MG63 (cell line): Measurements from ENCODE around the gene ATOH8. TPM values are rescaled to one million over a fixed set of nuclear protein-coding genes. Genes with fewer than 3 reads are reported as not detected.
"Not testable (repeated sequence)": the region's sequence is repeated elsewhere in the genome, so short reads cannot be mapped to it uniquely, and the experiment has no call there.

ENCODE experiments used
- DNase-seq: peaks from one replicate; pipeline ENCODE4 v3.0.0-alpha.2; 2020
- H3K27me3 ChIP-seq: fragments of 250-450 bp; sonication (Bioruptor Pico); 2 replicates; pipeline ENCODE4 v1.5.1; 2020; ENCODE audit warnings: mild to moderate bottlenecking, moderate library complexity
- H3K36me3 ChIP-seq: fragments of 250-450 bp; sonication (Bioruptor Pico); 2 replicates; pipeline ENCODE4 v1.5.1; 2020; ENCODE audit warnings: mild to moderate bottlenecking, moderate library complexity
- H3K4me3 ChIP-seq: fragments of 250-450 bp; sonication (Bioruptor Pico); 2 replicates; pipeline ENCODE4 v1.5.1; 2020; ENCODE audit warnings: mild to moderate bottlenecking, moderate library complexity
- H3K9me3 ChIP-seq: fragments of 250-450 bp; sonication (Bioruptor Pico); 2 replicates; pipeline ENCODE4 v1.5.1; 2020; ENCODE audit warnings: mild to moderate bottlenecking, moderate library complexity
- total RNA-seq: library from RNA; depleted of rRNA; stranded (reverse); fragments of >200 nt; shearing (Covaris generic); gene quantifications from 2 replicates; pipeline ENCODE4 v1.2.3, GENCODE V29; 2014; ENCODE audit warnings: low replicate concordance

ATOH8 gene
- total RNA-seq, 1 experiment from 2014 or later, result 43.5 TPM

- no peaks in the 10 kb centered on the region for H3K9me3 ChIP-seq
- no peaks in the 10 kb centered on the region for H3K36me3 ChIP-seq
- no peak for DNase-seq
- no peaks in the 10 kb centered on the region for H3K27me3 ChIP-seq
- no peak overlapping the region for H3K4me3 ChIP-seq
Measured at GRCh38 chr2:85810371-85811179, 56.8 kb downstream of the ATOH8 start.

DNA sequence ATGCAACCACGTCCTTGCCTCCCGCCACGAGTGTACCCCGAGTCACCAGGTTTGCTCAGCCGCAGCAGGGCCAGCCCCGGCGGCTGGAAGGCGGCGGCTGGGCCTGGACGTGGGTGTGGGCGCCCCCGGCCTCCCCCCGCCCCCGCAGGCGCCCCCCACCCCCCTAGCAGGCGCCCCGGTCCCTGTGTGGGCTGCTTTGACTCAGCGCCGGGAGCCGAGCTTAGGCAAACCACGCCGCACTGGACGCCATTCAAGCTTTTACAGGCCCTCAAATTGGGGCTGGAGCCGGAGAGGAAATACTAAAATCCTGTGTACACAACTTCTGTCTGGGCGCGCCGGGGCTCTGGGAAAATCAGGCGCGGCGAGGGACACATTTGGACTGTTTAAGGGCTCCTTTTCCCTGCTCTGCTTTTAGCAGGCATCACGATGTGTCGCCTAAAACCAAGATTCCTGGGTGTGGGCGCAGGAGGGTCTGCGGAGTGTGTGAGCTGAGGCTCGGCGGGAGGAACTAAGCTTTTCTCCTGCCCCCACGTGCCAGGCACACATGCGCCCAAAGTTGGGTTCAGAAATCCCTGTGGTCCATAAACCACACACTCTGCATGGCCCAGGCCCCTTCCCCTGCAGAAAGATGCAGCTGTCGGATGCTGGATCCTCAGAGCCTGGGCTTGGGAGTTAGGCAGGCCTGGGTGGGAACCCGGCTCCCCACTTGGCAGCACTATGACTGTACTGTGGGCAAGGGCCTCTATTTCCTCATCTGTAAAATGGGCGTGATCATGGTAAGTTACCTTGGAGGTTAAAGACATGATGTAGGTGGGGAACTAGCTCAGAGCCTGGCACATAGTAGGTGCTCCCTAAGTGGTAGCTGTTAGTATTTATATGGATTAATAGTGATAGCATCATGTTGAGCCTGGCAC is 57.6 kb downstream of the ATOH8 start:
- peak; percentile 89 for DNase-seq
- no peaks in the 10 kb centered on the region for H3K27me3 ChIP-seq
- no peak overlapping the region for H3K4me3 ChIP-seq
- H3K36me3 ChIP-seq, result no peaks in the 10 kb centered on the region
- no peaks in the 10 kb centered on the region for H3K9me3 ChIP-seq

DNA sequence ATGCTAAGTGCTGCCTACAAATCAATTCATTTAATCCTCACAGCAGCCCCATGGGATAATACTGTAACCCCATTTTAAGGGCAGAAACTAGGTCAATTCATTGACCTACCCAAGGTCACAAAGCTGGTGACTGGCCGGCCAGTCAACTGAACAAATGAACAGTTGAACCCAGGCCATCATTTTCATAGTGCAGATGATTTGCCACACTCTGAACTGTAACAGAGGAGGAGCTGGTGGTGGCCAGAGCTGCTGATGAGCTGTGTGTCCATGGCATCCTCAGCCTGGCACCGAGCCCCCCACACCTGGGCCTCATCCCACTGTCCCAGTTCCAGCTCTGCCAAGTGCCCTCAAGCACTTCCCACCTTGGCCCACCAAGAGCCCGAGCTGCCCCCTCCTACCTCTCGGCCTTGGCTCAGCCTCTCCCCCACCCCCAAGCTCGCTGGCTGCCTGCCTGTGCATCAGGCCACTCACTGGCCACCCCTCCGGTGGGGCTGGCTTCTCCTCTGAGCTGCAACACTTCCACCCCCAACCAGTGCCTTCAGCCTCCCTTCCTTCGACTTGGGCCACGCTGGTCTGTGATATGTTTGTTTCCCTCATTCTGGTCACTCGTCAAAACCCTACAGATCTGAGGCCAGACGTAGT is 58.4 kb downstream of the ATOH8 start:
- no peaks in the 10 kb centered on the region for H3K36me3 ChIP-seq
- H3K9me3 ChIP-seq, result no peaks in the 10 kb centered on the region
- no peaks in the 10 kb centered on the region for H3K27me3 ChIP-seq
- DNase-seq, result no peak
- no peak overlapping the region for H3K4me3 ChIP-seq

GRCh38 chr2:85813211-85813981 is 59.6 kb downstream of the ATOH8 start:
- no peaks in the 10 kb centered on the region for H3K9me3 ChIP-seq
- no peak overlapping the region for H3K4me3 ChIP-seq
- H3K36me3 ChIP-seq, result no peaks in the 10 kb centered on the region
- DNase-seq, result no peak
- no peaks in the 10 kb centered on the region for H3K27me3 ChIP-seq

- H3K9me3 ChIP-seq, result no peaks in the 10 kb centered on the region
- H3K36me3 ChIP-seq, result no peaks in the 10 kb centered on the region
- no peaks in the 10 kb centered on the region for H3K27me3 ChIP-seq
- peak; percentile 82 for DNase-seq
- H3K4me3 ChIP-seq, result no peak overlapping the region
Measured at GRCh38 chr2:85813982-85814801, 60.4 kb downstream of the ATOH8 start.

- DNase-seq, result peak; percentile 38
- Histone ChIP-seq H3K27me3 (no peaks in the 10 kb centered on the region), H3K36me3 (no peaks in the 10 kb centered on the region), H3K9me3 (no peaks in the 10 kb centered on the region), H3K4me3 (no peak overlapping the region)
Measured at GRCh38 chr2:85814802-85815550, 61.2 kb downstream of the ATOH8 start.

DNA sequence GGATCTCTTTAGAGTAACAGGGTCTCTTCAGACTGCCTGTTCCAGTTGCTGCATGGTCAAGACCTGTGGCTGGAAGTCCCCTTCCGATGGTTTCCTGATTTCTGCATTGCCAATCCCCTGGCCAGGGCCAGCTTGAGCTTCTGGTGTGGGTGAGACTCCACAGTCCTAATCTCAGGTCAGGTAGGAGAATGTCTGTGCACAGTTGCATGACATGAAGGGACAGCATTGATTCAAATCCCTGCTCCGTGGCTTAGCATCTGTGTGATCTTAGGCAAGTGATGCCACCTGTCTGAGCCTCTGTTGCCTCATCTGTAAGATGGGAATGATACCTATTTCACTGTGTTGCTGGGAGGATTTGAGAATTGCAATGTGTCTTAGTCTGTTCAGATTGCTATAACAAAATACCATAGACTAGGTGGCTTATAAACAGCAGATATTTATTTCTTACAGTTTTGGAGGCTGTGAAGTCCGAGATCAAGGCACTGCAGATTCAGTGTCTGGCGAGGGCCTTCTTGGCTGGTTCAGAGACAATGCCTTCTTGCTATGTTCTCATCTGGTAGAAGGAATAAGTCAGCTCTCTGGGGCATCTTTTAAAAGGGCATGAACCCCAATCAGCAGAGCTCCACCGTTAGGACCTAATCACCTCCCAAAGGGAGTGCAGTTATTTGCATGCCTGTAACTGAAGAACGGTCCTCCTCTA is 66.2 kb downstream of the ATOH8 start:
- H3K36me3 ChIP-seq, result no peaks in the 10 kb centered on the region
- no peaks in the 10 kb centered on the region for H3K9me3 ChIP-seq
- no peak overlapping the region for H3K4me3 ChIP-seq
- no peak for DNase-seq
- 0 out of 2 replicates have a peak, but pooled peaks cover 2% of the 10 kb centered on the region for H3K27me3 ChIP-seq

DNA sequence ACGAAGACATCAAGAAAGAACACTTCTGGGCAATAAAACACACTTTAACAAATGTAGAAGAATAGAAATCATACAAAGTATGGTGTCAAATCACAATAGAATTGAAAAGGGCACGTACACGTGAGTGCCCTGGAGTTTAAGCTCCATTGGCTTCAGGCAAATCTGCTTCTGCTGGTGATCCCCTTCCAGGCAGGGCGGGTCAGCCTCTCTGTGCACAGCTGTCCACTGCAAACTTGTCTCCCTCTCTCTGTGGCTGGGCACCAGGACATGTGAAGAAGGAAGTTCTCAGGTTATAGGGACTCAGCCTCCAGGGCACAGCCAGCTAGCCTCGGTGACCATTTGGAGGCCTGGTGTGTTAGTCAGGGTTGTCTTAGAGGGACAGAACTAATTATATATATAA is 69.0 kb downstream of the ATOH8 start:
- H3K9me3 ChIP-seq, result no peaks in the 10 kb centered on the region
- no peak for DNase-seq
- H3K4me3 ChIP-seq, result no peak overlapping the region
- H3K36me3 ChIP-seq, result no peaks in the 10 kb centered on the region
- 0 out of 2 replicates have a peak, but pooled peaks cover 2% of the 10 kb centered on the region for H3K27me3 ChIP-seq

GRCh38 chr2:85823951-85824350 is 70.2 kb downstream of the ATOH8 start:
- Histone ChIP-seq H3K36me3 (no peaks in the 10 kb centered on the region), H3K9me3 (no peaks in the 10 kb centered on the region), H3K27me3 (0 out of 2 replicates have a peak, but pooled peaks cover 2% of the 10 kb centered on the region), H3K4me3 (no peak overlapping the region)
- DNase-seq, result no peak

DNA sequence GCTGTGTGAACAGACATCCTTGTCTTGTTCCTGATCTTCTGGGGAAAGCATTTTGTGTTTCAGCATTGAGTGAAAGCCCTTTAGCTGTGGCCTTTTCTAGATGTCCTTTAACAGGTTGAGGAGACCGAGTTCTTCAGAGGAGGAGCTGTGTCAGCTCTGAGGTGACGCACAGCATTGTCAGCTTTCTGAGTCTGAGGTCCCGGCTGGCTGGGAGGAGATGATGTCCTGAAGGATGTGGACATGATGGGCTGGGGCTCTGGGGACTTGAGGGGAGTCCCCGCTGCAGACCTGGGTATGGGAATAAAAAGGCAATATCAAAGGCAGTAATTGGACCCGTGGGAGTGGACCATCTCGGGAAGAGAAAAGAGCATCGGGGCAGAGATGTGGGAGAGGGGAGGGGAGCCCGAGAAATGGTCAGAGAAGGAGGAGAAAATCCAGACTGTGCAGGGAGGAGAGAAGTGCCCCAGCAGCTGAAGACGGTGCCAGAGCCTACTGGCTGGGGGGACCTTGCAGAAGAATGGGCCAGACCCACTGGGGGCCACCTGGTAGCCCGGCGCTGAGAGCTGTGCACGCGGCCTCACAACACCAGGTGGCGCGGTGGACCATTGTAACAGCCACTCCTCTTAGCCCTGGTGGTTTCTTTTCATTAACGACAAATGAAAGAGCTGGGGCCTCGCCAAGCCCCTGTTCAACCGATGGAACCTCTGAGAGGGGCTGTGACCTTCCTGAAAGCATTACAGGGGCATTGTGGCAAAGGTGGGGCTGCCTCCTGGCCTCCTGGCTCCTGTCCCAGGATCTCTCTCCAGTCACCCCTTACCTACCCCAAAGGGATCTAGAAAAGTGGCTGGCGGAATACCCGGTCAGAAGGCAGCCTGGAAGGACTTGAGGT is 73.4 kb downstream of the ATOH8 start:
- H3K9me3 ChIP-seq, result no peaks in the 10 kb centered on the region
- H3K27me3 ChIP-seq, result no peaks in the 10 kb centered on the region
- DNase-seq, result peak; percentile 52
- H3K4me3 ChIP-seq, result no peak overlapping the region
- no peaks in the 10 kb centered on the region for H3K36me3 ChIP-seq

GRCh38 chr2:85827879-85828569 is 74.2 kb downstream of the ATOH8 start:
- DNase-seq, result no peak
- Histone ChIP-seq H3K4me3 (no peak overlapping the region), H3K27me3 (no peaks in the 10 kb centered on the region)

DNA sequence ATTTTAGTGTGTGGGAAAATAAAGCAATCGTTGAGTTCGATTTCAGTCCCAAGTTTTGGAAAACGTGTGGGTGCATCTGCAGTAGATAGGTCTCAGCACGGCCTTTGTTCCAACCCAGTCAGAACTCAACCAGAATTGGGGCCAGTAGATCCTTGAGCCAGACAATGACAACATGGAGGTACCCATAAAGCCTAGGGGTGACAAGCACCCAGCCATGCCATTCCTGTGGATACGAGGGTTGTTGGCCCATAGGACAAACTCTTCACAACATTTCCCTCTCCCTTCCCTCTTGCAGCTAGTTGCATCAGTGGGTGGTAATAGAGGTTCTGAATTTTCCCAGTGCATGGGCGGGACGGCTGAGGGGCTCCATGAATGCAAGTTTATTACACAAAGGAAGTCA is 74.9 kb downstream of the ATOH8 start:
- no peaks in the 10 kb centered on the region for H3K9me3 ChIP-seq
- no peaks in the 10 kb centered on the region for H3K27me3 ChIP-seq
- DNase-seq, result no peak
- H3K4me3 ChIP-seq, result no peak overlapping the region
- H3K36me3 ChIP-seq, result no peaks in the 10 kb centered on the region

More at GRCh38 chr2:85827879-85828569, 74.2 kb downstream of the ATOH8 start:
- Histone ChIP-seq H3K9me3 (no peaks in the 10 kb centered on the region), H3K36me3 (no peaks in the 10 kb centered on the region)

DNA sequence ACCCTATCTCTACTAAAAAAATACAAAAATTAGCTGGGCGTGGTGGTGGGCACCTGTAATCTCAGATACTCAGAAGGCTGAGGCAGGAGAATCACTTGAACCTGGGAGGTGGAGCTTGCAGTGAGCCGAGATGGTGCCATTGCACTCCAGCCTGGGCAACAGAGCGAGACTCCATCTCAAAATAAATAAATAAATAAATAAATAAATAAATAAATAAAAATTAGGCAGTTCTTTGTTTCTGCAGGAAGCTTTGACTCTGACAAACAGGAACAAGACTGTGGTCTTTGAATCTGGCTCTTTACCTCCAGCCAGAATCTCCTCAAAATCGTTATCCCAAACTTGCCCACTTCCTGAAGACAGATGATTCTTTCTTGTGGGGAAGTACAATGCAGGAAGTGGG is 75.6 kb downstream of the ATOH8 start:
- not testable (repeated sequence) for H3K4me3 ChIP-seq, H3K9me3 ChIP-seq, DNase-seq, H3K27me3 ChIP-seq, H3K36me3 ChIP-seq
